ENCODE results near the gene CDC34.

Gene CDC34

GRCh38 chr19:517721-518597, 13.6 kb upstream of the CDC34 start:
- Histone ChIP-seq H3K27ac (ENCODE audit: low read depth, low read length) (no peak overlapping the region), H4K20me1 (ENCODE audit: control insufficient read depth, insufficient read depth, low read depth, low read length) (no peaks in the 10 kb centered on the region), H3K9me3 (ENCODE audit: control insufficient read depth, insufficient read depth, low read length) (no peaks in the 10 kb centered on the region), H3K4me1 (ENCODE audit: control insufficient read depth, low read length) (no peaks in the 10 kb centered on the region), H3F3A (ENCODE audit: control insufficient read depth, insufficient read depth) (no peaks in the 10 kb centered on the region), H3K27me3 (ENCODE audit: control insufficient read depth, low read length) (no peaks in the 10 kb centered on the region), H3K36me3 (ENCODE audit: control insufficient read depth, low read length) (peaks cover 5% of the 10 kb centered on the region; the same call in 1 of the 2 replicates), H3K79me2 (ENCODE audit: control insufficient read depth, low read length) (no peaks in the 10 kb centered on the region), H3K9me2 (replicated peaks; ENCODE audit: control insufficient read depth, low read length) (no peaks in the 10 kb centered on the region), H3K4me3 (ENCODE audit: low read length) (no peak overlapping the region), H3K4me2 (ENCODE audit: low read length) (no peak overlapping the region)
- no peak for TF ChIP-seq EZH2phosphoT487 (IDR thresholded peaks at IDR 0.05; ENCODE audit: borderline replicate concordance, low read length)
- TF ChIP-seq CTCF (IDR thresholded peaks at IDR 0.05; ENCODE audit: low read depth, low read length, poor library complexity, severe bottlenecking) = no peak

GRCh38 chr19:518598-519231, 12.8 kb upstream of the CDC34 start:
- no peak overlapping the region for H3K27ac ChIP-seq (ENCODE audit: low read depth, low read length)
- no peak for TF ChIP-seq EZH2phosphoT487 (IDR thresholded peaks at IDR 0.05; ENCODE audit: borderline replicate concordance, low read length)
- TF ChIP-seq CTCF (IDR thresholded peaks at IDR 0.05; ENCODE audit: low read depth, low read length, poor library complexity, severe bottlenecking) = no peak
- no peaks in the 10 kb centered on the region for H3K9me3 ChIP-seq (ENCODE audit: control insufficient read depth, insufficient read depth, low read length)
- H3K27me3 ChIP-seq (ENCODE audit: control insufficient read depth, low read length) = no peaks in the 10 kb centered on the region
- no peaks in the 10 kb centered on the region for H3K79me2 ChIP-seq (ENCODE audit: control insufficient read depth, low read length)
- no peaks in the 10 kb centered on the region for H3F3A ChIP-seq (ENCODE audit: control insufficient read depth, insufficient read depth)
- no peak overlapping the region for H3K4me2 ChIP-seq (ENCODE audit: low read length)
- H3K4me3 ChIP-seq (ENCODE audit: low read length) = no peak overlapping the region
- H3K36me3 ChIP-seq (ENCODE audit: control insufficient read depth, low read length) = peaks cover 4% of the 10 kb centered on the region; the same call in 1 of the 2 replicates
- H3K9me2 ChIP-seq (replicated peaks; ENCODE audit: control insufficient read depth, low read length) = no peaks in the 10 kb centered on the region
- no peaks in the 10 kb centered on the region for H4K20me1 ChIP-seq (ENCODE audit: control insufficient read depth, insufficient read depth, low read depth, low read length)
- no peaks in the 10 kb centered on the region for H3K4me1 ChIP-seq (ENCODE audit: control insufficient read depth, low read length)

GRCh38 chr19:519449-519865, 12.1 kb upstream of the CDC34 start:
- Histone ChIP-seq H3K4me1 (ENCODE audit: control insufficient read depth, low read length) (no peaks in the 10 kb centered on the region), H3K9me2 (replicated peaks; ENCODE audit: control insufficient read depth, low read length) (no peaks in the 10 kb centered on the region), H3K79me2 (ENCODE audit: control insufficient read depth, low read length) (no peaks in the 10 kb centered on the region), H3K36me3 (ENCODE audit: control insufficient read depth, low read length) (no peaks in the 10 kb centered on the region; the same call in 1 of the 2 replicates), H4K20me1 (ENCODE audit: control insufficient read depth, insufficient read depth, low read depth, low read length) (no peaks in the 10 kb centered on the region), H3K4me2 (ENCODE audit: low read length) (no peak overlapping the region), H3K27me3 (ENCODE audit: control insufficient read depth, low read length) (no peaks in the 10 kb centered on the region), H3K4me3 (ENCODE audit: low read length) (no peak overlapping the region), H3K27ac (ENCODE audit: low read depth, low read length) (no peak overlapping the region), H3F3A (ENCODE audit: control insufficient read depth, insufficient read depth) (no peaks in the 10 kb centered on the region), H3K9me3 (ENCODE audit: control insufficient read depth, insufficient read depth, low read length) (no peaks in the 10 kb centered on the region)
- TF ChIP-seq CTCF (IDR thresholded peaks at IDR 0.05; ENCODE audit: low read depth, low read length, poor library complexity, severe bottlenecking) (no peak), EZH2phosphoT487 (IDR thresholded peaks at IDR 0.05; ENCODE audit: borderline replicate concordance, low read length) (no peak)
